ENCODE results near the gene MEOX1.

DNA sequence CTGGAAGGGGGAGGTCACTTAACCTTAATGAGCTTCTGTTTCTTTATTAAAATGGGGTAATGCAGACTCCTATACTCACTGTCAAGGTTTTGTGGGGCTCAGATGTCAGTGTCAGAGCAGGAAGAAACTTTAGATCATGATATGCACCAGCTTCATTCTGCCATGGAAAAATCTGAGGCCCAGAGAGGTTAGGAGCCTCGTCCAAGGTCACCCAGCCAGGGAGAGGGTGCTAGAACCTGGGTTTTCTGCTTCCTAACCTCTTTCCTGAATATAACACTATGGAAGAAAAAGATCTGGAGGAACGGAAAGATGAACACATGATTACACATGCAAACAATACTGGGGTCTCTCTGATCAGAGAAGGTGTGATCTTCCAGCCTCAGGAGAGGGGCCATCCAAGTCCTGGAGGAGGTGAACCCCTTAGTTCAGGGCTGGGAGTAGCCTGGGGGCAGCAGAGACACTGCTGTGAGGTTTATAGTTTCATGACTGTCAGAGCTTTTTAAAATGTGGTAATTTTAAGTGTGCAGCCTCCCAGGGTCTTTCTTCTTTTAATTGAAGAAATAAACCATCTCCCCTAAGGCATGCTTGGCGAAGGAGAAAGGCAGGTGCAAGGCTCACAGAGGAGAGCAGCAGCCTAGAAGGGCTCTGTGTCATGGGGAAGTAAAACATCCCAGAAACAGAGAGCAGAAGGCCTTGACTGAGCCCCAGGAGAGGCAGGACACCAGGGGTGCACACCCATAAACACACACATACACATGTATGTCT, 10.2 kb upstream of the MEOX1 start:
- no peak for TF ChIP-seq CTCF (IDR thresholded peaks at IDR 0.05)
- TF ChIP-seq POLR2A (IDR thresholded peaks at IDR 0.05), result no peak
